DND-41 (cell line): ENCODE data around the gene GATA3.

ENCODE experiments used
- ATAC-seq: fragments of 200-7000 bp; cut with Tn5 transposase; 3 replicates; pipeline ENCODE4 v1.9.1; 2021; ENCODE audit warnings: low read depth; ENCODE audit not compliant: insufficient read depth
- DNase-seq: peaks from one replicate; pipeline ENCODE4 v3.0.0-alpha.2; 2020
- H2AFZ ChIP-seq: 2 replicates; pipeline ENCODE4 v1.6.0; 2012; ENCODE audit warnings: low read depth, low read length
- H3K27ac ChIP-seq: 2 replicates; pipeline ENCODE4 v1.5.1; 2012; ENCODE audit warnings: low read length, inconsistent platforms
- H3K27me3 ChIP-seq: fragments of 200-600 bp; sonication (generic); 2 replicates; pipeline ENCODE4 v1.6.0; 2012; ENCODE audit warnings: low read length, mild to moderate bottlenecking, inconsistent platforms; ENCODE audit not compliant: insufficient read depth, poor library complexity
- H3K36me3 ChIP-seq: 2 replicates; pipeline ENCODE4 v1.5.1; 2012; ENCODE audit warnings: low read length, inconsistent platforms; ENCODE audit not compliant: insufficient read depth
- H3K4me1 ChIP-seq: 2 replicates; pipeline ENCODE4 v1.5.1; 2012; ENCODE audit warnings: mild to moderate bottlenecking, low read length; ENCODE audit not compliant: insufficient read depth
- H3K4me2 ChIP-seq: 2 replicates; pipeline ENCODE4 v1.6.0; 2012; ENCODE audit warnings: mild to moderate bottlenecking, moderate library complexity, low read length, inconsistent platforms; ENCODE audit not compliant: insufficient read depth
- H3K4me3 ChIP-seq, 2 experiments: fragments of 200-600 bp in 1 of 2; shearing (Covaris generic) in 1 of 2; 2 replicates each; pipeline ENCODE4 v1.5.1; 2012 to 2016; ENCODE audit warnings: inconsistent platforms in 2 of 2, low read length in 2 of 2, mild to moderate bottlenecking in 2 of 2, low read depth in 1 of 2, moderate library complexity in 1 of 2
- H3K79me2 ChIP-seq: 2 replicates; pipeline ENCODE4 v1.6.0; 2012; ENCODE audit warnings: low read length, inconsistent platforms; ENCODE audit not compliant: insufficient read depth
- H3K9ac ChIP-seq: 2 replicates; pipeline ENCODE4 v1.6.0; 2012; ENCODE audit warnings: low read depth, mild to moderate bottlenecking, inconsistent platforms, low read length, moderate library complexity
- H3K9me3 ChIP-seq: 2 replicates; pipeline ENCODE4 v1.5.1; 2012; ENCODE audit warnings: low read length, moderate library complexity, mild to moderate bottlenecking, inconsistent platforms; ENCODE audit not compliant: insufficient read depth, severe bottlenecking
- H4K20me1 ChIP-seq: 2 replicates; pipeline ENCODE4 v1.6.0; 2012; ENCODE audit warnings: low read length; ENCODE audit not compliant: insufficient read depth
- EZH2 ChIP-seq: IDR thresholded peaks from 3 replicates; pipeline ENCODE4 v1.6.1; 2012; ENCODE audit warnings: borderline replicate concordance, low read depth, mild to moderate bottlenecking, moderate library complexity, low read length, inconsistent platforms; ENCODE audit not compliant: severe bottlenecking
- TF ChIP-seq, protein P1 (sequence below): IDR thresholded peaks from 2 replicates; pipeline ENCODE4 v1.5.1; 2012; ENCODE audit warnings: borderline replicate concordance, low read length, moderate library complexity, mild to moderate bottlenecking; ENCODE audit not compliant: poor library complexity, severe bottlenecking; ENCODE audit errors: extremely low read depth

GATA3 gene

GRCh38 chr10:8103543-8103942 is 49.1 kb downstream of the GATA3 start:
- TF ChIP-seq, protein P1, sequence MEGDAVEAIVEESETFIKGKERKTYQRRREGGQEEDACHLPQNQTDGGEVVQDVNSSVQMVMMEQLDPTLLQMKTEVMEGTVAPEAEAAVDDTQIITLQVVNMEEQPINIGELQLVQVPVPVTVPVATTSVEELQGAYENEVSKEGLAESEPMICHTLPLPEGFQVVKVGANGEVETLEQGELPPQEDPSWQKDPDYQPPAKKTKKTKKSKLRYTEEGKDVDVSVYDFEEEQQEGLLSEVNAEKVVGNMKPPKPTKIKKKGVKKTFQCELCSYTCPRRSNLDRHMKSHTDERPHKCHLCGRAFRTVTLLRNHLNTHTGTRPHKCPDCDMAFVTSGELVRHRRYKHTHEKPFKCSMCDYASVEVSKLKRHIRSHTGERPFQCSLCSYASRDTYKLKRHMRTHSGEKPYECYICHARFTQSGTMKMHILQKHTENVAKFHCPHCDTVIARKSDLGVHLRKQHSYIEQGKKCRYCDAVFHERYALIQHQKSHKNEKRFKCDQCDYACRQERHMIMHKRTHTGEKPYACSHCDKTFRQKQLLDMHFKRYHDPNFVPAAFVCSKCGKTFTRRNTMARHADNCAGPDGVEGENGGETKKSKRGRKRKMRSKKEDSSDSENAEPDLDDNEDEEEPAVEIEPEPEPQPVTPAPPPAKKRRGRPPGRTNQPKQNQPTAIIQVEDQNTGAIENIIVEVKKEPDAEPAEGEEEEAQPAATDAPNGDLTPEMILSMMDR: no peak
- no peak for TF ChIP-seq EZH2
- no peaks in the 10 kb centered on the region for H4K20me1 ChIP-seq
- H3K9ac ChIP-seq: no peak overlapping the region
- no peak for DNase-seq
- H3K4me1 ChIP-seq: no peaks in the 10 kb centered on the region
- no peak overlapping the region for H2AFZ ChIP-seq
- ATAC-seq: no peak
- H3K27ac ChIP-seq: no peak overlapping the region
- no peaks in the 10 kb centered on the region for H3K27me3 ChIP-seq
- no peaks in the 10 kb centered on the region for H3K36me3 ChIP-seq
- no peak overlapping the region for H3K4me3 ChIP-seq
- no peaks in the 10 kb centered on the region for H3K79me2 ChIP-seq
- H3K9me3 ChIP-seq: no peaks in the 10 kb centered on the region
- no peak overlapping the region for H3K4me2 ChIP-seq

DNA sequence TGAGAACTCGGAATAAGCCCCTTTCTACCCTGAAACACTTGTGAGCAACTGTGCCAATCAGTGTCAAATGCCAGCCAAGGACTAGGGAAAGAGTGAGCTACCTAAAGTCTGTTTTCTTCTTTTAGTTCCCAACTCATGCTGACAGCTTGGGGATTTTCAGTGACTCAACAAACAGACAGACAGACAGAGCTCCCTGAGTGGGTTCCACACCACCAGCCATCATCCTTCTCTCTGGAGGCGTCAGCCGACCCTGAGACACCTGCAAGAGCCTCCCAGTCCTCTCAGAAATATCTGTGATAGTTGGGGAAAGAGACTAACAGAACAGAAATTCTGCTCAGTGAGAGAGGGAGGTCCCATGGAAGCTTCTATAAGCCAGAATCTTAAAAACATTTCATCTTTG is 49.5 kb downstream of the GATA3 start:
- no peak overlapping the region for H3K9ac ChIP-seq
- H3K27me3 ChIP-seq: no peaks in the 10 kb centered on the region
- H3K4me3 ChIP-seq: no peak overlapping the region
- H3K4me2 ChIP-seq: no peak overlapping the region
- no peak overlapping the region for H2AFZ ChIP-seq
- no peaks in the 10 kb centered on the region for H3K4me1 ChIP-seq
- no peak for DNase-seq
- no peak overlapping the region for H3K27ac ChIP-seq
- no peaks in the 10 kb centered on the region for H3K36me3 ChIP-seq
- no peak for ATAC-seq
- no peaks in the 10 kb centered on the region for H4K20me1 ChIP-seq
- H3K9me3 ChIP-seq: no peaks in the 10 kb centered on the region
- no peaks in the 10 kb centered on the region for H3K79me2 ChIP-seq
- no peak for TF ChIP-seq EZH2
- TF ChIP-seq, protein P1: no peak

DNA sequence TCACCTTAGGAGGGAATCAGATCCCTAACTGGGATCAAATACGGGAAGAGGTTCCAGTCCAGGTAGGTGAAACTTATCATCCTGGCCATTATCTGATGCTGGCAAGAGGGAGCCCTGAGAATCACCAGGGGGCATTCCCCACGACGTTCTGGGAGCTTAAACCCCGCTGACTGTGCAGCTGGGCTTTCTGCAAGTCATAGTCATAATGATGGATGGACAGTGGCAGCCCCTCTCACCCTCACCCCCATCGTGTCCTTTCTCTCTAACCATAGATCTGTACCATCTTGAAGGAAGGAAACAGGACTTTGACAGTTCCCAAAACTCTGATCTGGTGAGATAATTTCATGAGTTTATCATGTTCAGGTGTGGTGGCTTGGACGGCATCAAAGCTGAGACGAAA is 50.2 kb downstream of the GATA3 start:
- H3K9me3 ChIP-seq: no peaks in the 10 kb centered on the region
- TF ChIP-seq, protein P1: no peak
- no peak for TF ChIP-seq EZH2
- DNase-seq (no peak), ATAC-seq (no peak)
- H3K27me3 ChIP-seq: no peaks in the 10 kb centered on the region
- no peaks in the 10 kb centered on the region for H3K36me3 ChIP-seq
- H3K27ac ChIP-seq: no peak overlapping the region
- no peak overlapping the region for H3K4me2 ChIP-seq
- no peak overlapping the region for H3K9ac ChIP-seq
- no peak overlapping the region for H3K4me3 ChIP-seq
- H3K79me2 ChIP-seq: no peaks in the 10 kb centered on the region
- H3K4me1 ChIP-seq: no peaks in the 10 kb centered on the region
- no peaks in the 10 kb centered on the region for H4K20me1 ChIP-seq
- H2AFZ ChIP-seq: no peak overlapping the region

DNA sequence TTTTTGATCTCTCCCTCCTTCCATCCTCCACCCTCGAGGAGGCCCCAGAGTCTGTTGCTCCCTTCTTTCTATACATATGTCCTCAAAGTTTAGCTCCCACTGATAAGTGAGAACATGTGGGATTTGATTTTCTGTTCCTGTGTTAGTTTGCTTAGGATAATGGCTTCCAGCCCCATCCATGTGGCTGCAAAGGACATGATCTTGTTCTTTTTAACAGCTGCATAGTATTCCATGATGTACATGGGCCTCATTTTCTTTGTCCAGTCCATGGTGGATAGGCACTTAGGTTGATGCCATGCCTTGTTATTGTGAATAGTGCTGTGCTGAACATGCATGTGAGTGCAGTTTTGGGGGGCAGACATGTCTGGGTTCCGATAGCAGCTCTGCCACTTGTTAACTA is 51.4 kb downstream of the GATA3 start:
- no peak for ATAC-seq
- Histone ChIP-seq H3K27ac (no peak overlapping the region), H3K9ac (no peak overlapping the region), H3K27me3 (no peaks in the 10 kb centered on the region), H2AFZ (no peak overlapping the region), H3K79me2 (no peaks in the 10 kb centered on the region), H3K9me3 (no peaks in the 10 kb centered on the region), H3K36me3 (no peaks in the 10 kb centered on the region), H4K20me1 (no peaks in the 10 kb centered on the region), H3K4me3 (no peak overlapping the region), H3K4me2 (no peak overlapping the region), H3K4me1 (no peaks in the 10 kb centered on the region)
- TF ChIP-seq, protein P1: no peak
- TF ChIP-seq EZH2: no peak
- DNase-seq: no peak
